Smooth muscle cell (in vitro differentiated cells): ENCODE results near the gene CAMTA1. TPM values are rescaled to one million over a fixed set of nuclear protein-coding genes. Genes with fewer than 3 reads are reported as not detected.

ENCODE experiments used
- DNase-seq: peaks from one replicate; lab custom pipeline; 2025; ENCODE audit not compliant: unreplicated experiment; lab: John Stamatoyannopoulos, UW
- H2AFZ ChIP-seq: fragments of 200-600 bp; sonication (generic); 2 replicates; pipeline ENCODE4 v1.6.0; 2016; ENCODE audit warnings: antibody characterized with exemption, low read depth, mild to moderate bottlenecking
- H3F3A ChIP-seq: fragments of 200-600 bp; sonication (generic); 2 replicates; pipeline ENCODE4 v1.6.0; 2017; ENCODE audit warnings: antibody characterized with exemption, low read depth
- H3K27ac ChIP-seq: fragments of 200-600 bp; sonication (generic); 2 replicates; pipeline ENCODE4 v1.5.1; 2016; ENCODE audit warnings: low read depth, mild to moderate bottlenecking
- H3K27me3 ChIP-seq: fragments of 200-600 bp; sonication (generic); 2 replicates; pipeline ENCODE4 v1.6.1; 2016; ENCODE audit warnings: low read depth, mild to moderate bottlenecking
- H3K36me3 ChIP-seq: fragments of 200-600 bp; sonication (generic); 2 replicates; pipeline ENCODE4 v1.5.1; 2016; ENCODE audit warnings: low read depth
- H3K4me1 ChIP-seq: fragments of 200-600 bp; sonication (generic); 2 replicates; pipeline ENCODE4 v1.5.1; 2016; ENCODE audit warnings: low read depth
- H3K4me2 ChIP-seq: fragments of 200-600 bp; sonication (generic); 2 replicates; pipeline ENCODE4 v1.6.0; 2016; ENCODE audit warnings: mild to moderate bottlenecking
- H3K4me3 ChIP-seq: fragments of 200-600 bp; sonication (generic); 2 replicates; pipeline ENCODE4 v1.5.1; 2016; ENCODE audit warnings: mild to moderate bottlenecking
- H3K79me2 ChIP-seq: fragments of 200-600 bp; sonication (generic); 2 replicates; pipeline ENCODE4 v1.6.0; 2016; ENCODE audit warnings: low read depth, mild to moderate bottlenecking
- H3K9ac ChIP-seq: fragments of 200-600 bp; sonication (generic); 2 replicates; pipeline ENCODE4 v1.6.0; 2016; ENCODE audit warnings: low read depth
- H3K9me3 ChIP-seq: fragments of 200-600 bp; sonication (generic); replicated peaks from 2 replicates; pipeline ENCODE4 v1.5.1; 2016; ENCODE audit warnings: low read depth
- H4K20me1 ChIP-seq: fragments of 200-600 bp; sonication (generic); 2 replicates; pipeline ENCODE4 v1.6.0; 2016; ENCODE audit warnings: low read depth
- WGBS: methylation state at CpG from one replicate; pipeline ENCODE4 v1.1.7; 2016; ENCODE audit warnings: low lambda C conversion rate; 5-methylcytosine and 5-hydroxymethylcytosine counted together
- polyA plus RNA-seq: library from polyadenylated mRNA; unstranded; fragments of >200 nt; fragmentation: Nextera tagmentation; extraction: Ambion mirVana; gene quantifications from 2 replicates; pipeline ENCODE4 v1.2.1, GENCODE V29; 2016
- total RNA-seq: library from RNA; depleted of rRNA; stranded (reverse); fragments of >200 nt; gene quantifications from 2 replicates; pipeline ENCODE4 v1.2.3, GENCODE V29; 2014
- TF ChIP-seq, protein P1 (sequence below): fragments of 200-600 bp; sonication (generic); IDR thresholded peaks from 2 replicates; pipeline ENCODE4 v1.5.1; 2017; ENCODE audit warnings: borderline replicate concordance, mild to moderate bottlenecking, antibody characterized with exemption; ENCODE audit not compliant: insufficient read depth, poor library complexity, severe bottlenecking

CAMTA1 gene
- total and polyA plus RNA-seq, 2 experiments from 2014 or later: 139 to 145 TPM

DNA sequence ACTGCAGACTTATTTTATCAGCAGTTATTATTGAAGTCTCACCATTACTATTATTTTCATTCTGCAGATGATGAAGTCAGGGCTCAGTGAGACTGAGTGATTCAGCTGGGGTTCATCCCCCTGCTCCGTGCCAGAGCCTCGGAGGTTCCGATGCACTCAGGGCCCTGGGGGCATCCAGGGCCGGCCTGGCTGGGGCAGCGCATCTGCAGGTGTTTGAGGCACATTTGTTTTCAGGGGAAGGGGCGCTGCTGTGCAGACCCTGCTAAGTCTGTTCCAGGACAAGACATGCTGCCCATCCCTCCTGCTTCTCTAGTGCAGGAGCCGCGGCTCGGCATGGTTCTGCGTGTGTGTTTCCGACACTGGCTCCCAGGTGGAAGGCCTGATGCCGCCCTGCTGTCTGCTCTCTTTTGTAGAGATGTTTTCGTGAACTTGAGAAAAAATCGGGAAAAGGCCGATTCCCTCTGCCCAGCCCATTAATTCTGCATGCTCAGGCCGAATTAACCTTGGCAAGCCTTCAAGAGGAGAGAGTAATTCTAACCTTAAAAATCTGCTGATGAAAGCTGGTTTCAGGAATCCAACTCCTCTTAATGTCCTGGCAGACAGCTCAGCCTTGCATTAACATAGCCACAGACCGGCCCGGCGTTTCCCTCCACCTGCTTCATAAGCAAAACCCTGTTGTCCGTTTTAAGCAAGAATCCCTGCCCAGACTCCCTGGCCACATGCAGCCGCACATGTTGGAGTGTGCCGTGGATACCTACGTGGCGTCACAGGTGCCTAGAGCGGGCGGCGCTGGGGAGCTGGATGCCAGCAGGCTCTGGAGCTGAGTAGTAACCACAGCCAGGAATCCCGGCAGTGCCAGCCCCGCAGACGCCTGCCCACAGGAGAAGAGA lies 669.9 kb downstream of the CAMTA1 start:
- Histone ChIP-seq H3K36me3 (no peaks in the 10 kb centered on the region), H3K4me3 (no peak overlapping the region), H3K9me3 (no peaks in the 10 kb centered on the region), H3F3A (no peaks in the 10 kb centered on the region), H3K9ac (no peak overlapping the region), H2AFZ (no peak overlapping the region), H3K4me2 (no peak overlapping the region), H3K79me2 (no peaks in the 10 kb centered on the region), H4K20me1 (no peaks in the 10 kb centered on the region), H3K27ac (no peak overlapping the region), H3K27me3 (no peaks in the 10 kb centered on the region), H3K4me1 (no peaks in the 10 kb centered on the region)
- no peak for DNase-seq
- TF ChIP-seq, protein P1, sequence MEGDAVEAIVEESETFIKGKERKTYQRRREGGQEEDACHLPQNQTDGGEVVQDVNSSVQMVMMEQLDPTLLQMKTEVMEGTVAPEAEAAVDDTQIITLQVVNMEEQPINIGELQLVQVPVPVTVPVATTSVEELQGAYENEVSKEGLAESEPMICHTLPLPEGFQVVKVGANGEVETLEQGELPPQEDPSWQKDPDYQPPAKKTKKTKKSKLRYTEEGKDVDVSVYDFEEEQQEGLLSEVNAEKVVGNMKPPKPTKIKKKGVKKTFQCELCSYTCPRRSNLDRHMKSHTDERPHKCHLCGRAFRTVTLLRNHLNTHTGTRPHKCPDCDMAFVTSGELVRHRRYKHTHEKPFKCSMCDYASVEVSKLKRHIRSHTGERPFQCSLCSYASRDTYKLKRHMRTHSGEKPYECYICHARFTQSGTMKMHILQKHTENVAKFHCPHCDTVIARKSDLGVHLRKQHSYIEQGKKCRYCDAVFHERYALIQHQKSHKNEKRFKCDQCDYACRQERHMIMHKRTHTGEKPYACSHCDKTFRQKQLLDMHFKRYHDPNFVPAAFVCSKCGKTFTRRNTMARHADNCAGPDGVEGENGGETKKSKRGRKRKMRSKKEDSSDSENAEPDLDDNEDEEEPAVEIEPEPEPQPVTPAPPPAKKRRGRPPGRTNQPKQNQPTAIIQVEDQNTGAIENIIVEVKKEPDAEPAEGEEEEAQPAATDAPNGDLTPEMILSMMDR: no peak
- 90% methylated on average over 30 of the region's 30 CpGs for WGBS

DNA sequence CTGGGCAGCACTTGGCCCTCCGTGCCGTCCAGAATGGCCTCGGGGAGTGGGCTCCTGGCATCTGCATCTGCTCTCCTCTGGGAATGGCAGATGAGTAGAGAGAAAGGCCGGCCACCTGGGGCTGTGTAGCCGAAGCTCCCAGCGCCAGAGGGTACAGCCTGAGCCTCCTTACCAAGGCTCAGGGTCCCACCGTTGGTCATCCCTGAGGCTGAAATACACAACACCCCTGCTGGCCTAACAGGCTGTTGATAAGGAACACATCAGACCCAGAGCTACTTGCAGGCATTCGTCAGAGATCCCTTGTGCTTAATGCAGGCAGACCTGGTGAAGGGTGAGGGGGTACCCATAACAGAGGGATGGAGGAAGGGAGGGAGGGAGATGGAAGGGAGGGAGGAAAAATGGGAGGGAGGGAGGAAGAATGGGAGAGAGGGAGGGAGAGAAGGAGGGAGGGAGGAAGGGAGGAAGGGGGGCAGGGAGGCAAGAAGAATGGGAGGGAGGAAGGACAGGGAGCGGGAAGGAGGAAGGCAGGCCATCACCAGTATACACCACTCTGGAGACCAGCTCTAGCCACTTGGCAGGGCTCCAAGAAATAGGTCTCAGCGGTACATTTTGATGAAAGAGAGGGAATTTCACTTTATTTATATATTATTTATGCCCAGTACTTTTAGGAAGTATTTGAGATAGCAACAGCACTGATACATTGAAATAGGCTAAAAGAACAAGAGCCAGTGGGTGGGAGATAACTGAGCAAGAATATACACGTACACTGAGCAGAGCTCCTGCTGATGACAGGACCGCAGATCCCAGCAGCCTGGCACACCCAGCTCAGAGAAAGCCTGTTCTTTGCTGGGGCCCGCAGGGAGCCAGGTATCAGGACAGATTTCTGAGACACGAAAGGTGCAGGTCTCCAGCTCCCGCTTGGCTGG lies 670.8 kb downstream of the CAMTA1 start:
- 71% methylated on average over 15 of the region's 15 CpGs for WGBS
- H3K27me3 ChIP-seq: no peaks in the 10 kb centered on the region
- no peak overlapping the region for H3K9ac ChIP-seq
- no peaks in the 10 kb centered on the region for H3K79me2 ChIP-seq
- H3F3A ChIP-seq: no peaks in the 10 kb centered on the region
- no peaks in the 10 kb centered on the region for H4K20me1 ChIP-seq
- H3K4me3 ChIP-seq: no peak overlapping the region
- no peak for DNase-seq
- TF ChIP-seq, protein P1: no peak
- H2AFZ ChIP-seq: no peak overlapping the region
- no peaks in the 10 kb centered on the region for H3K36me3 ChIP-seq
- no peaks in the 10 kb centered on the region for H3K9me3 ChIP-seq
- H3K4me2 ChIP-seq: no peak overlapping the region
- no peak overlapping the region for H3K27ac ChIP-seq
- peaks cover 2% of the 10 kb centered on the region for H3K4me1 ChIP-seq

DNA sequence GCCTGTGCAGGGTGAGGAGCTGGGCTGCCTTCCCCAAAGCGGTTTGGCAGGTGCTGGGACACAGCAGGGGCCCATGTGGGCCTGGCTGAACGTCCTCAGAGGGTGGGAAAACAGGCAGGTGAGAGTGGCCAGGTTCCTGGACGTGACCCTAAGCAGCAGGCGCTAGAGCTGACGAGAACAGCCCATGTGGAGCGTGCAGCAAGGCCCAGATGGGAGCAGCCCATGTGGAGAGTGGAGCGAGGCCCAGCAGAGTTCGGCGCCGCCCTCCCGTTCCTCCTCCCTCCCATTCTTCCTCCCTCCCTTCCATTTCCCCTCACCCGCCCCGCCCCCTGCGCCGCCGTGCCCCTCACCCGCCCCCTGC lies 671.4 kb downstream of the CAMTA1 start:
- Histone ChIP-seq H2AFZ (no peak overlapping the region), H3K9ac (no peak overlapping the region), H3K4me2 (no peak overlapping the region), H3K36me3 (no peaks in the 10 kb centered on the region), H3K9me3 (no peaks in the 10 kb centered on the region), H3K79me2 (no peaks in the 10 kb centered on the region), H3K27ac (no peak overlapping the region), H3K27me3 (no peaks in the 10 kb centered on the region), H4K20me1 (no peaks in the 10 kb centered on the region), H3F3A (no peaks in the 10 kb centered on the region), H3K4me1 (peaks cover 3% of the 10 kb centered on the region), H3K4me3 (no peak overlapping the region)
- DNase-seq: no peak
- WGBS: 55% methylated on average over 12 of the region's 17 CpGs
- TF ChIP-seq, protein P1: no peak
